Uterus (tissue), 4 donors: Measurements from ENCODE around the gene IQSEC1. TPM values are rescaled to one million over a fixed set of nuclear protein-coding genes. Genes with fewer than 3 reads are reported as not detected.

Source experiments
- DNase-seq, 2 donors: peaks; one replicate each; pipeline ENCODE4 v3.0.0-alpha.2; 2019 to 2020
- H3K27ac ChIP-seq, 2 donors: fragments of 200-600 bp; sonication (generic); 1 replicate in 1 of 2; 2 replicates in 1 of 2; pipeline ENCODE4 v1.5.1; 2016 to 2018
- H3K27me3 ChIP-seq, 2 donors: fragments of 200-600 bp; sonication (generic); one replicate each; pipeline ENCODE4 v1.5.1; 2018 to 2019; ENCODE audit warnings: control low read depth in 1 of 2
- H3K36me3 ChIP-seq, 2 donors: fragments of 200-600 bp; sonication (generic); one replicate each; pipeline ENCODE4 v1.5.1; 2019; ENCODE audit warnings: control low read depth in 1 of 2
- H3K4me1 ChIP-seq, 2 donors: fragments of 200-600 bp; sonication (generic); one replicate each; pipeline ENCODE4 v1.5.1; 2018 to 2019; ENCODE audit warnings: control low read depth in 1 of 2
- H3K4me3 ChIP-seq, 2 donors: fragments of 200-600 bp; sonication (generic); 1 replicate in 1 of 2; 2 replicates in 1 of 2; pipeline ENCODE4 v1.5.1; 2018 to 2019; ENCODE audit warnings: mild to moderate bottlenecking in 1 of 2
- H3K9me3 ChIP-seq, 2 donors: fragments of 200-600 bp; sonication (generic); one replicate each; pipeline ENCODE4 v1.5.1; 2019; ENCODE audit warnings: control low read depth in 1 of 2
- CTCF ChIP-seq, 4 experiments: fragments of 200-600 bp in 2 of 4; fragments of 450-650 bp in 2 of 4; sonication (generic) in 2 of 4; IDR thresholded peaks; one replicate each; pipeline ENCODE4 v1.5.1; 2016 to 2019; ENCODE audit warnings: antibody characterized with exemption in 4 of 4, mild to moderate bottlenecking in 2 of 4, moderate library complexity in 1 of 4
- POLR2A ChIP-seq, 2 donors: fragments of 450-650 bp; IDR thresholded peaks; one replicate each; pipeline ENCODE4 v1.6.1; 2016; ENCODE audit warnings: antibody characterized with exemption in 2 of 2, mild to moderate bottlenecking in 1 of 2, moderate library complexity in 1 of 2
- intact Hi-C: fragments of 100-400 bp; cut with DNase I; formaldehyde crosslinking; loops from one replicate; pipeline ENCODE4 v1.15.1; 2023; ENCODE audit warnings: low total_unique reads
- total RNA-seq, 4 donors: library from RNA; depleted of rRNA in 3 of 4; stranded (reverse); fragments of >200 nt in 3 of 4; gene quantifications; one replicate each; pipeline versions ENCODE4 v1.1.0 to v1.2.4, GENCODE V29; 2014 to 2023
- donor health status: DM: yes; HTN: yes; CAD: no.

IQSEC1 gene
- total RNA-seq, 4 donors from 2014 or later = 17.9 to 61.4 (median 49.7) TPM

- no peak overlapping the region for H3K27ac ChIP-seq
- no peaks in the 10 kb centered on the region for H3K36me3 ChIP-seq
- no peaks in the 10 kb centered on the region for H3K27me3 ChIP-seq
- no peaks in the 10 kb centered on the region for H3K4me1 ChIP-seq
- no peak overlapping the region for H3K4me3 ChIP-seq
- intact Hi-C loops = no loop called here
- no peaks in the 10 kb centered on the region for H3K9me3 ChIP-seq
- DNase-seq = no peak
- TF ChIP-seq POLR2A (IDR thresholded peaks at IDR 0.05) (no peak), CTCF (IDR thresholded peaks at IDR 0.05) (no peak)
Observed at GRCh38 chr3:12922881-12923431, 150.3 kb downstream of the IQSEC1 start.

GRCh38 chr3:12922306-12922705 lies 150.9 kb downstream of the IQSEC1 start:
- H3K36me3 ChIP-seq = no peaks in the 10 kb centered on the region
- H3K27me3 ChIP-seq = no peaks in the 10 kb centered on the region
- H3K4me3 ChIP-seq = no peak overlapping the region
- DNase-seq = no peak
- intact Hi-C loops = no loop called here
- TF ChIP-seq POLR2A (IDR thresholded peaks at IDR 0.05) (no peak), CTCF (IDR thresholded peaks at IDR 0.05) (no peak)
- H3K4me1 ChIP-seq = no peaks in the 10 kb centered on the region
- H3K9me3 ChIP-seq = no peaks in the 10 kb centered on the region
- no peak overlapping the region for H3K27ac ChIP-seq

- Histone ChIP-seq H3K4me1 (no peaks in the 10 kb centered on the region), H3K9me3 (no peaks in the 10 kb centered on the region), H3K27ac (no peak overlapping the region), H3K36me3 (no peaks in the 10 kb centered on the region), H3K4me3 (no peak overlapping the region), H3K27me3 (no peaks in the 10 kb centered on the region)
- no peak for DNase-seq
- intact Hi-C loops = no loop called here
- no peak for TF ChIP-seq POLR2A (IDR thresholded peaks at IDR 0.05)
- no peak for TF ChIP-seq CTCF (IDR thresholded peaks at IDR 0.05)
Observed at GRCh38 chr3:12921736-12922135, 151.5 kb downstream of the IQSEC1 start.

GRCh38 chr3:12920967-12921366 lies 152.3 kb downstream of the IQSEC1 start:
- Histone ChIP-seq H3K4me3 (no peak overlapping the region), H3K36me3 (no peaks in the 10 kb centered on the region), H3K9me3 (no peaks in the 10 kb centered on the region), H3K4me1 (no peaks in the 10 kb centered on the region), H3K27ac (no peak overlapping the region), H3K27me3 (no peaks in the 10 kb centered on the region)
- DNase-seq = no peak
- TF ChIP-seq POLR2A (IDR thresholded peaks at IDR 0.05) = no peak
- no peak for TF ChIP-seq CTCF (IDR thresholded peaks at IDR 0.05)
- intact Hi-C loops = no loop called here

GRCh38 chr3:12919205-12919604 lies 154.0 kb downstream of the IQSEC1 start:
- Histone ChIP-seq H3K27ac (no peak overlapping the region), H3K9me3 (no peaks in the 10 kb centered on the region), H3K36me3 (no peaks in the 10 kb centered on the region), H3K4me3 (no peak overlapping the region), H3K27me3 (no peaks in the 10 kb centered on the region), H3K4me1 (no peaks in the 10 kb centered on the region)
- intact Hi-C loops = no loop called here
- TF ChIP-seq CTCF (IDR thresholded peaks at IDR 0.05) (no peak), POLR2A (IDR thresholded peaks at IDR 0.05) (no peak)
- DNase-seq = no peak
